ENCODE data around the gene HGFAC. TPM values are rescaled to one million over a fixed set of nuclear protein-coding genes. Genes with fewer than 3 reads are reported as not detected.

Gene HGFAC
- total and polyA plus RNA-seq, 2 experiments from 2014 or later, result not detected

DNA sequence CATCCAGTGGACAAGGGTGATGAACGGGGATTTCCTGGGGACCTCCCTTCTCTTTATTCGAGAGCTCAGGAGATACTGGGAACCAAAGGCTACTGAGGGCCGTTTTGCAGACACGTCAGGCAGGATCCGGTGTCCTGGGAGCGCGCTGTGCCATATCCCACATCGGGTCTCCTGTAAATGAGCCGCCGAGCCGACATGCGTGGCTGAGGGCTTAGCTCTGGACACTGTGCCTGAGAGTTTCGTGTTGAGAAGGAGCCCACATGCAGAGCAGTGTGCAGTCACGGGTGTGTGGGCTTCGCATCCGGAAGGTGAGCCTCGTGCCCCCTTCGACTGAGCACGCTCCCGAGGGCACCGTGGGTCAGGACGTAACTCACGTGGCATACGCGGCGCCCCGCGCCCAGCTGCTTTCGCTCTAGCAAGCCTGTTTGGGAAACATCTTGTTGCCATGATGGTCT lies 28.5 kb upstream of the HGFAC start:
- Histone ChIP-seq H4K20me1 (ENCODE audit: insufficient read depth) (no peaks in the 10 kb centered on the region), H3K4me1 (ENCODE audit: insufficient read depth) (no peaks in the 10 kb centered on the region), H3K9me2 (ENCODE audit: insufficient read depth) (no peaks in the 10 kb centered on the region), H3K79me2 (ENCODE audit: insufficient read depth) (no peaks in the 10 kb centered on the region), H3F3A (ENCODE audit: insufficient read depth) (no peaks in the 10 kb centered on the region), H2AFZ (no peak overlapping the region), H3K27ac (no peak overlapping the region), H3K36me3 (ENCODE audit: low read depth) (no peaks in the 10 kb centered on the region), H3K9me3 (ENCODE audit: low read depth) (no peaks in the 10 kb centered on the region), H3K4me3 (no peak overlapping the region), H3K27me3 (replicated peaks; ENCODE audit: insufficient read depth) (no peaks in the 10 kb centered on the region), H3K4me2 (ENCODE audit: unreplicated experiment) (no peak overlapping the region), H3K9ac (no peak overlapping the region)
- TF ChIP-seq EZH2phosphoT487 (IDR thresholded peaks at IDR 0.05; ENCODE audit: insufficient read depth, low read depth), result no peak
- TF ChIP-seq EZH2 (IDR thresholded peaks at IDR 0.05; ENCODE audit: insufficient read depth, poor library complexity, severe bottlenecking), result no peak
- in situ Hi-C loops (cut with MboI), result no loop called here
- no peak for DNase-seq
- 90 to 91% methylated on average over 28 to 29 of the region's 29 CpGs for WGBS, 2 experiments (ENCODE audit: low coverage in 1 of 2, low lambda C conversion rate in 2 of 2, missing lambda C conversion rate in 2 of 2)

- H3K4me2 ChIP-seq (ENCODE audit: unreplicated experiment), result no peak overlapping the region
- H3K9me3 ChIP-seq (ENCODE audit: low read depth), result no peaks in the 10 kb centered on the region
- H2AFZ ChIP-seq, result no peak overlapping the region
- H3K27me3 ChIP-seq (replicated peaks; ENCODE audit: insufficient read depth), result no peaks in the 10 kb centered on the region
- TF ChIP-seq EZH2phosphoT487 (IDR thresholded peaks at IDR 0.05; ENCODE audit: insufficient read depth, low read depth) (no peak), EZH2 (IDR thresholded peaks at IDR 0.05; ENCODE audit: insufficient read depth, poor library complexity, severe bottlenecking) (no peak)
- 95 to 96% methylated on average over 29 to 32 of the region's 32 CpGs for whole genome bisulfite sequencing, 2 experiments (ENCODE audit: low coverage in 1 of 2, low lambda C conversion rate in 2 of 2, missing lambda C conversion rate in 2 of 2)
- no peak overlapping the region for H3K27ac ChIP-seq
- H3K9ac ChIP-seq, result no peak overlapping the region
- in situ Hi-C loops (cut with MboI), result no loop called here
- H3K79me2 ChIP-seq (ENCODE audit: insufficient read depth), result no peaks in the 10 kb centered on the region
- H3F3A ChIP-seq (ENCODE audit: insufficient read depth), result no peaks in the 10 kb centered on the region
- H3K4me3 ChIP-seq, result no peak overlapping the region
- H4K20me1 ChIP-seq (ENCODE audit: insufficient read depth), result no peaks in the 10 kb centered on the region
- no peak for DNase-seq
- H3K4me1 ChIP-seq (ENCODE audit: insufficient read depth), result no peaks in the 10 kb centered on the region
- H3K9me2 ChIP-seq (ENCODE audit: insufficient read depth), result no peaks in the 10 kb centered on the region
- H3K36me3 ChIP-seq (ENCODE audit: low read depth), result no peaks in the 10 kb centered on the region
These were observed 27.9 kb upstream of the HGFAC start for GRCh38 chr4:3413675-3414420.

GRCh38 chr4:3414421-3415279 lies 27.1 kb upstream of the HGFAC start:
- no peak overlapping the region for H3K27ac ChIP-seq
- TF ChIP-seq EZH2phosphoT487 (IDR thresholded peaks at IDR 0.05; ENCODE audit: insufficient read depth, low read depth) (no peak), EZH2 (IDR thresholded peaks at IDR 0.05; ENCODE audit: insufficient read depth, poor library complexity, severe bottlenecking) (no peak)
- H3K4me2 ChIP-seq (ENCODE audit: unreplicated experiment), result no peak overlapping the region
- H3K4me1 ChIP-seq (ENCODE audit: insufficient read depth), result no peaks in the 10 kb centered on the region
- H3K9ac ChIP-seq, result no peak overlapping the region
- no peaks in the 10 kb centered on the region for H3K36me3 ChIP-seq (ENCODE audit: low read depth)
- no peaks in the 10 kb centered on the region for H3K9me3 ChIP-seq (ENCODE audit: low read depth)
- H3K4me3 ChIP-seq, result no peak overlapping the region
- 91 to 92% methylated on average over 25 to 37 of the region's 37 CpGs for WGBS, 2 experiments (ENCODE audit: low coverage in 1 of 2, low lambda C conversion rate in 2 of 2, missing lambda C conversion rate in 2 of 2)
- H3K9me2 ChIP-seq (ENCODE audit: insufficient read depth), result no peaks in the 10 kb centered on the region
- no peak overlapping the region for H2AFZ ChIP-seq
- DNase-seq, result no peak
- in situ Hi-C loops (cut with MboI), result no loop called here
- no peaks in the 10 kb centered on the region for H3F3A ChIP-seq (ENCODE audit: insufficient read depth)
- no peaks in the 10 kb centered on the region for H4K20me1 ChIP-seq (ENCODE audit: insufficient read depth)
- no peaks in the 10 kb centered on the region for H3K27me3 ChIP-seq (replicated peaks; ENCODE audit: insufficient read depth)
- H3K79me2 ChIP-seq (ENCODE audit: insufficient read depth), result no peaks in the 10 kb centered on the region

- Histone ChIP-seq H3K4me1 (ENCODE audit: insufficient read depth) (no peaks in the 10 kb centered on the region), H3K4me3 (no peak overlapping the region), H3K9me3 (ENCODE audit: low read depth) (no peaks in the 10 kb centered on the region), H3K4me2 (ENCODE audit: unreplicated experiment) (no peak overlapping the region), H4K20me1 (ENCODE audit: insufficient read depth) (no peaks in the 10 kb centered on the region), H3K9me2 (ENCODE audit: insufficient read depth) (no peaks in the 10 kb centered on the region), H3K27ac (no peak overlapping the region), H3K36me3 (ENCODE audit: low read depth) (no peaks in the 10 kb centered on the region), H3K9ac (no peak overlapping the region), H3K79me2 (ENCODE audit: insufficient read depth) (no peaks in the 10 kb centered on the region), H2AFZ (no peak overlapping the region), H3F3A (ENCODE audit: insufficient read depth) (no peaks in the 10 kb centered on the region), H3K27me3 (replicated peaks; ENCODE audit: insufficient read depth) (no peaks in the 10 kb centered on the region)
- TF ChIP-seq EZH2 (IDR thresholded peaks at IDR 0.05; ENCODE audit: insufficient read depth, poor library complexity, severe bottlenecking) (no peak), EZH2phosphoT487 (IDR thresholded peaks at IDR 0.05; ENCODE audit: insufficient read depth, low read depth) (no peak)
- WGBS, 2 experiments (ENCODE audit: low coverage in 1 of 2, low lambda C conversion rate in 2 of 2, missing lambda C conversion rate in 2 of 2), result 94 to 96% methylated on average over 30 to 33 of the region's 33 CpGs
- no peak for DNase-seq
- in situ Hi-C loops (cut with MboI), result no loop called here
These were observed 26.2 kb upstream of the HGFAC start for GRCh38 chr4:3415471-3416141.

Data from GM23248 (cell line).